OCI-LY3 (cell line): ENCODE data around the gene MYO5A.
A peak's percentile ranks its signal among the peaks of the same experiment; 100 is the strongest.

ENCODE experiments used
- H2AFZ ChIP-seq: fragments of 200-600, 300-600 bp; shearing (Covaris generic); 2 replicates; pipeline ENCODE4 v1.6.0; 2014; ENCODE audit warnings: antibody characterized with exemption, low read depth, low read length
- H3K27ac ChIP-seq: fragments of 200-600, 300-600 bp; sonication (generic); 2 replicates; pipeline ENCODE4 v1.5.1; 2014; ENCODE audit warnings: mild to moderate bottlenecking, low read length, moderate library complexity, mixed read lengths
- H3K27me3 ChIP-seq: fragments of 200-600, 300-600 bp; sonication (generic); 2 replicates; pipeline ENCODE4 v1.6.1; 2014; ENCODE audit warnings: low read depth, low read length, mixed read lengths
- H3K36me3 ChIP-seq: fragments of 200-600, 300-600 bp; sonication (generic); replicated peaks from 2 replicates; pipeline ENCODE3; 2014; ENCODE audit warnings: low read depth, low read length, mixed read lengths
- H3K4me1 ChIP-seq: fragments of 300-600, 200-600 bp; sonication (generic); 2 replicates; pipeline ENCODE4 v1.6.1; 2014; ENCODE audit warnings: low read length, mixed read lengths
- H3K4me2 ChIP-seq: fragments of 200-600, 300-600 bp; sonication (generic); 2 replicates; pipeline ENCODE4 v1.6.1; 2014; ENCODE audit warnings: low read length, mixed read lengths
- H3K4me3 ChIP-seq: fragments of 300-600, 200-600 bp; sonication (generic); 2 replicates; pipeline ENCODE4 v1.5.1; 2014; ENCODE audit warnings: antibody characterized with exemption, mild to moderate bottlenecking, low read length, moderate library complexity
- H3K79me2 ChIP-seq: fragments of 300-600, 200-600 bp; shearing (Covaris generic); 2 replicates; pipeline ENCODE4 v1.6.1; 2014; ENCODE audit warnings: mild to moderate bottlenecking, low read length, mixed read lengths
- H3K9ac ChIP-seq: fragments of 300-600, 200-600 bp; shearing (Covaris generic); 2 replicates; pipeline ENCODE4 v1.6.0; 2014; ENCODE audit warnings: mild to moderate bottlenecking, low read length, moderate library complexity
- H3K9me3 ChIP-seq: fragments of 200-600, 300-600 bp; shearing (Covaris generic); 2 replicates; pipeline ENCODE4 v1.6.1; 2014; ENCODE audit warnings: low read length, mixed read lengths; ENCODE audit not compliant: insufficient read depth
- H4K20me1 ChIP-seq: fragments of 200-600, 300-600 bp; sonication (generic); 2 replicates; pipeline ENCODE4 v1.6.1; 2016; ENCODE audit warnings: low read length, mixed read lengths; ENCODE audit not compliant: insufficient read depth
- CTCF ChIP-seq: fragments of 200-600, 300-600 bp; sonication (generic); IDR thresholded peaks from 2 replicates; pipeline ENCODE4 v1.5.1; 2014; ENCODE audit warnings: antibody characterized with exemption, low read length, low read depth
- EZH2phosphoT487 ChIP-seq: fragments of 200-600 bp; shearing (Covaris generic); IDR thresholded peaks from 2 replicates; pipeline ENCODE4 v1.6.1; 2018; ENCODE audit warnings: antibody characterized with exemption, mixed run types, low read depth

Gene MYO5A

GRCh38 chr15:52368402-52368801 is 160.3 kb downstream of the MYO5A start:
- Histone ChIP-seq H4K20me1 (no peaks in the 10 kb centered on the region), H3K27ac (peak overlapping the region; percentile 3; the same call in 1 of the 2 replicates), H2AFZ (no peak overlapping the region), H3K27me3 (no peaks in the 10 kb centered on the region), H3K4me3 (no peak overlapping the region), H3K9ac (peak overlapping the region; percentile 17; the same call in 1 of the 2 replicates), H3K4me1 (peaks cover 61% of the 10 kb centered on the region), H3K36me3 (peaks cover 68% of the 10 kb centered on the region), H3K9me3 (no peaks in the 10 kb centered on the region), H3K79me2 (0 out of 2 replicates have a peak, but pooled peaks cover 3% of the 10 kb centered on the region), H3K4me2 (peak overlapping the region; percentile 6)
- TF ChIP-seq CTCF (no peak), EZH2phosphoT487 (no peak)

DNA sequence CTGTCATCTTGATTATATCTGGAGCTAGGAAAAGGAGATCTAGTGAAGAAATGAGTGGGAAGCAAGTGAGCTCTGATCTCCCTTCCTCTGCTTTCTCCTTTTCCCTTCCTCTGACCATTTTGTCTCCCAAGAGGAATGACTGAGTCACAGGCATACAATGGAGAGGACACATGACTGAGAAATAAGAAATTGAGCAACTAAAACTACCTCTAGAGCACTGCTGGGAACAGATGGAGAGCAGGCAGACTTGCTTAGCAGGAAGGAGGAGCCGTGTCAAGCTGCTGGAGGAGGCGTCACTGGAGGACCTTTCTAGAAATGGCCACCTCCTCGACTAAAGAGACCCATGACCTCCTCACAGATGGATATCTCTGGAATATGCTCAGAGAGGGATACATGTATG is 166.2 kb downstream of the MYO5A start:
- peaks cover 73% of the 10 kb centered on the region for H3K36me3 ChIP-seq
- no peak overlapping the region for H3K27ac ChIP-seq
- no peaks in the 10 kb centered on the region for H3K79me2 ChIP-seq
- H3K4me1 ChIP-seq = peaks cover 18% of the 10 kb centered on the region
- H4K20me1 ChIP-seq = no peaks in the 10 kb centered on the region
- H3K9me3 ChIP-seq = no peaks in the 10 kb centered on the region
- TF ChIP-seq CTCF (no peak), EZH2phosphoT487 (no peak)
- no peak overlapping the region for H3K9ac ChIP-seq
- H3K4me3 ChIP-seq = no peak overlapping the region
- no peaks in the 10 kb centered on the region for H3K27me3 ChIP-seq
- no peak overlapping the region for H3K4me2 ChIP-seq
- H2AFZ ChIP-seq = no peak overlapping the region

DNA sequence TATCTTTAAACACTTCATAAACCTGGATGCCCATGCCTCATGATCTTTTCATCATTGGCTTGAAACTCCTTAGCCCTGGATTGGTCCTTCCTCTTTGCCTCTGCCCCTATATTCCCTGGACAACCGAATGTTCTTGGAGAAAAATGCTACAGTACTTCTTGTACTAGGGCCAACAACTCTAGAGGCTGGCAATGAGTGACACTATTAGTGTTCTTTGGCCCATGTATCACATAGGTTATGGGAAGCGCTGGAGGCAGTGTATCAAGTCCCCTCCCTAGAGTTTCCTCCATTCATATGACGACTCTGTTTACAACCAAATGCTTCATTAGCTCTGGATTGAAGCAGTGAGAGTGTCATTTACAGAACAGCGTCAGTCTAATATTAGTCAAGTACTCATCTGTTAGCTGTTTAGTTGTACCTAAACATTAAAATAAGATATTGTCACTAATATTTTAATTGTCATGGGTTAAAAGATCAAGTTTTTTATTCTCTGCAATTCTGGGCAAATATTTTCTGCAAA is 166.6 kb downstream of the MYO5A start:
- Histone ChIP-seq H3K9ac (no peak overlapping the region), H3K79me2 (no peaks in the 10 kb centered on the region), H3K27me3 (no peaks in the 10 kb centered on the region), H3K36me3 (peaks cover 70% of the 10 kb centered on the region), H2AFZ (no peak overlapping the region), H3K4me2 (0 out of 2 replicates have a peak overlapping the region, but pooled peaks have one; percentile 5), H3K27ac (no peak overlapping the region; the same call in 1 of the 2 replicates), H3K4me3 (no peak overlapping the region), H4K20me1 (no peaks in the 10 kb centered on the region), H3K9me3 (no peaks in the 10 kb centered on the region), H3K4me1 (peaks cover 13% of the 10 kb centered on the region)
- TF ChIP-seq EZH2phosphoT487 (no peak), CTCF (no peak)

DNA sequence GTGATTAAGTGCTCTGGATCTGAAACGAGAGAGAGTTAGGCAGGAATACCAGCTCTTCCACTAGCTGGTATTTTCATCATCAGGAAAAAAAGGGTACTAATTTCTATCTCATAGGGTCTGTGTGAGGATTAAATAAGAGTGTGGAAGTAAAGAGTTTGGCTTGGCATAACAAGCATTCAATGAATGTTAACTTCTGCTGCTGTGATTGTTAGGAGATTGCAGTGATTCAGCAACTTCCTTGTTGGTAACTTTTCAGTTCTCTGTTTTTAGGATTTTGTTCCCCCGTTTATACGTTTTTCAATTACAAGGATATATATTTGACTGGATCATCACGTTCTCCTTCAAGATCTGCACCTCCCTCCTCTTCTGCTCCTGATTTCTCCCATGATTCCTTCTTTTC is 167.2 kb downstream of the MYO5A start:
- Histone ChIP-seq H3K9ac (no peak overlapping the region), H3K4me1 (peaks cover 13% of the 10 kb centered on the region), H3K4me2 (0 out of 2 replicates have a peak overlapping the region, but pooled peaks have one; percentile 5), H3K27ac (no peak overlapping the region; the same call in 1 of the 2 replicates), H3K4me3 (no peak overlapping the region), H3K79me2 (no peaks in the 10 kb centered on the region), H3K27me3 (no peaks in the 10 kb centered on the region), H4K20me1 (no peaks in the 10 kb centered on the region), H3K9me3 (no peaks in the 10 kb centered on the region), H2AFZ (no peak overlapping the region), H3K36me3 (peaks cover 67% of the 10 kb centered on the region)
- TF ChIP-seq CTCF (no peak), EZH2phosphoT487 (no peak)
